ENCODE results near the gene TRABD2B. TPM values are rescaled to one million over a fixed set of nuclear protein-coding genes. Genes with fewer than 3 reads are reported as not detected.

Gene TRABD2B
- total and polyA plus RNA-seq, 2 of the 13 experiments (the other 11 are each of a cell fraction or from before 2014, with no cell fraction given), result 0.04 TPM; not detected in 1

GRCh38 chr1:47783638-47784496 lies 213.3 kb downstream of the TRABD2B start (continued):
- TF ChIP-seq, protein P1, sequence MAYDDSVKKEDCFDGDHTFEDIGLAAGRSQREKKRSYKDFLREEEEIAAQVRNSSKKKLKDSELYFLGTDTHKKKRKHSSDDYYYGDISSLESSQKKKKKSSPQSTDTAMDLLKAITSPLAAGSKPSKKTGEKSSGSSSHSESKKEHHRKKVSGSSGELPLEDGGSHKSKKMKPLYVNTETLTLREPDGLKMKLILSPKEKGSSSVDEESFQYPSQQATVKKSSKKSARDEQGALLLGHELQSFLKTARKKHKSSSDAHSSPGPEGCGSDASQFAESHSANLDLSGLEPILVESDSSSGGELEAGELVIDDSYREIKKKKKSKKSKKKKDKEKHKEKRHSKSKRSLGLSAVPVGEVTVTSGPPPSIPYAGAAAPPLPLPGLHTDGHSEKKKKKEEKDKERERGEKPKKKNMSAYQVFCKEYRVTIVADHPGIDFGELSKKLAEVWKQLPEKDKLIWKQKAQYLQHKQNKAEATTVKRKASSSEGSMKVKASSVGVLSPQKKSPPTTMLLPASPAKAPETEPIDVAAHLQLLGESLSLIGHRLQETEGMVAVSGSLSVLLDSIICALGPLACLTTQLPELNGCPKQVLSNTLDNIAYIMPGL (CRISPR knock-in tag; IDR thresholded peaks at IDR 0.05; ENCODE audit: borderline replicate concordance in 1 of 2, low read depth in 1 of 2), result peak in 1 of 2 experiments; percentile 6; a peak in 1 of 4 replicates
- TF ChIP-seq, protein P2, sequence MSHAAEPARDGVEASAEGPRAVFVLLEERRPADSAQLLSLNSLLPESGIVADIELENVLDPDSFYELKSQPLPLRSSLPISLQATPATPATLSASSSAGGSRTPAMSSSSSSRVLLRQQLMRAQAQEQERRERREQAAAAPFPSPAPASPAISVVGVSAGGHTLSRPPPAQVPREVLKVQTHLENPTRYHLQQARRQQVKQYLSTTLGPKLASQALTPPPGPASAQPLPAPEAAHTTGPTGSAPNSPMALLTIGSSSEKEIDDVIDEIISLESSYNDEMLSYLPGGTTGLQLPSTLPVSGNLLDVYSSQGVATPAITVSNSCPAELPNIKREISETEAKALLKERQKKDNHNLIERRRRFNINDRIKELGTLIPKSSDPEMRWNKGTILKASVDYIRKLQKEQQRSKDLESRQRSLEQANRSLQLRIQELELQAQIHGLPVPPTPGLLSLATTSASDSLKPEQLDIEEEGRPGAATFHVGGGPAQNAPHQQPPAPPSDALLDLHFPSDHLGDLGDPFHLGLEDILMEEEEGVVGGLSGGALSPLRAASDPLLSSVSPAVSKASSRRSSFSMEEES (CRISPR knock-in tag; IDR thresholded peaks at IDR 0.05), result no peak
- TF ChIP-seq PPARG (CRISPR knock-in tag; conservative IDR thresholded peaks at IDR 0.05) (0 out of 2 replicates have a peak, but pooled peaks have one; percentile 42), ZNF235 (CRISPR knock-in tag; IDR thresholded peaks at IDR 0.05; ENCODE audit: borderline replicate concordance) (no peak), PRPF4 (IDR thresholded peaks at IDR 0.05; ENCODE audit: low read depth, low read length, poor library complexity, severe bottlenecking) (no peak), IKZF4 (CRISPR knock-in tag; IDR thresholded peaks at IDR 0.05; ENCODE audit: borderline replicate concordance, low read depth, not compliant biosample characterization) (no peak), JUNB (CRISPR knock-in tag; IDR thresholded peaks at IDR 0.05; ENCODE audit: borderline replicate concordance) (no peak), ERF (CRISPR knock-in tag; IDR thresholded peaks at IDR 0.05) (peak; percentile 36; the same call in 1 of the 2 replicates), ZFYVE20 (CRISPR knock-in tag; IDR thresholded peaks at IDR 0.05; ENCODE audit: borderline replicate concordance, low read depth) (no peak), MEIS2 (CRISPR knock-in tag; IDR thresholded peaks at IDR 0.05) (no peak), ATAD3A (CRISPR knock-in tag; IDR thresholded peaks at IDR 0.05) (no peak), ZNF687 (CRISPR knock-in tag; IDR thresholded peaks at IDR 0.05) (peak; percentile 74), ZNF552 (CRISPR knock-in tag; IDR thresholded peaks at IDR 0.05; ENCODE audit: borderline replicate concordance) (no peak), SP5 (CRISPR knock-in tag; IDR thresholded peaks at IDR 0.05; ENCODE audit: borderline replicate concordance, low read depth) (peak; percentile 19; the same call in 1 of the 2 replicates), THAP11 (CRISPR knock-in tag; IDR thresholded peaks at IDR 0.05) (0 out of 2 replicates have a peak, but pooled peaks have one; percentile 14), ZNF670 (CRISPR knock-in tag; IDR thresholded peaks at IDR 0.05; ENCODE audit: borderline replicate concordance) (0 out of 2 replicates have a peak, but pooled peaks have one; percentile 63), FOXP1 (IDR thresholded peaks at IDR 0.05) (no peak), FOXP1 (CRISPR knock-in tag; IDR thresholded peaks at IDR 0.05) (peak; percentile 49; the same call in 1 of the 2 replicates), FOXA3 (CRISPR knock-in tag; IDR thresholded peaks at IDR 0.05) (no peak)
- TF ChIP-seq, protein P3, sequence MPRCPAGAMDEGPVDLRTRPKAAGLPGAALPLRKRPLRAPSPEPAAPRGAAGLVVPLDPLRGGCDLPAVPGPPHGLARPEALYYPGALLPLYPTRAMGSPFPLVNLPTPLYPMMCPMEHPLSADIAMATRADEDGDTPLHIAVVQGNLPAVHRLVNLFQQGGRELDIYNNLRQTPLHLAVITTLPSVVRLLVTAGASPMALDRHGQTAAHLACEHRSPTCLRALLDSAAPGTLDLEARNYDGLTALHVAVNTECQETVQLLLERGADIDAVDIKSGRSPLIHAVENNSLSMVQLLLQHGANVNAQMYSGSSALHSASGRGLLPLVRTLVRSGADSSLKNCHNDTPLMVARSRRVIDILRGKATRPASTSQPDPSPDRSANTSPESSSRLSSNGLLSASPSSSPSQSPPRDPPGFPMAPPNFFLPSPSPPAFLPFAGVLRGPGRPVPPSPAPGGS (CRISPR knock-in tag; IDR thresholded peaks at IDR 0.05), result 0 out of 2 replicates have a peak, but pooled peaks have one; percentile 40
